OCI-LY1 (cell line): Measurements from ENCODE around the gene CTSO.

Source experiments
- H2AFZ ChIP-seq: fragments of 200-600 bp; sonication (generic), shearing (Covaris generic); 2 replicates; pipeline ENCODE4 v1.6.0; 2014; ENCODE audit warnings: antibody characterized with exemption, mild to moderate bottlenecking, low read length
- H3F3A ChIP-seq: fragments of 200-600 bp; sonication (generic), shearing (Covaris generic); 2 replicates; pipeline ENCODE4 v1.6.0; 2014; ENCODE audit warnings: mild to moderate bottlenecking, antibody characterized with exemption, low read length, moderate library complexity; ENCODE audit not compliant: insufficient read depth
- H3K27ac ChIP-seq: fragments of 200-600 bp; sonication (generic); 2 replicates; pipeline ENCODE4 v1.5.1; 2014; ENCODE audit warnings: low read length, mixed run types, mild to moderate bottlenecking, low read depth; ENCODE audit not compliant: poor library complexity, severe bottlenecking
- H3K27me3 ChIP-seq: fragments of 200-600 bp; sonication (generic); 2 replicates; pipeline ENCODE4 v1.6.0; 2014; ENCODE audit warnings: antibody characterized with exemption, mild to moderate bottlenecking, low read length, moderate library complexity; ENCODE audit not compliant: insufficient read depth
- H3K36me3 ChIP-seq: fragments of 200-600 bp; sonication (generic); 2 replicates; pipeline ENCODE4 v1.6.1; 2014; ENCODE audit warnings: mild to moderate bottlenecking, antibody characterized with exemption, low read length, moderate library complexity, mixed read lengths; ENCODE audit not compliant: insufficient read depth
- H3K4me1 ChIP-seq: fragments of 200-600 bp; sonication (generic); 2 replicates; pipeline ENCODE4 v1.5.1; 2014; ENCODE audit warnings: mild to moderate bottlenecking, low read length, moderate library complexity; ENCODE audit not compliant: insufficient read depth, severe bottlenecking
- H3K4me2 ChIP-seq: fragments of 200-600 bp; sonication (generic), shearing (Covaris generic); 2 replicates; pipeline ENCODE4 v1.6.1; 2014; ENCODE audit warnings: low read length
- H3K4me3 ChIP-seq: fragments of 200-600 bp; sonication (generic); 2 replicates; pipeline ENCODE4 v1.5.1; 2014; ENCODE audit warnings: low read length, low read depth, mild to moderate bottlenecking, mixed read lengths; ENCODE audit not compliant: poor library complexity, severe bottlenecking
- H3K79me2 ChIP-seq: fragments of 200-600 bp; shearing (Covaris generic); 2 replicates; pipeline ENCODE4 v1.6.1; 2016; ENCODE audit warnings: mixed run types, low read length, mixed read lengths; ENCODE audit not compliant: insufficient read depth
- H3K9ac ChIP-seq: fragments of 200-600 bp; sonication (generic), shearing (Covaris generic); 2 replicates; pipeline ENCODE4 v1.6.1; 2014; ENCODE audit warnings: mild to moderate bottlenecking, low read length, mixed read lengths
- H3K9me2 ChIP-seq: fragments of 200-600 bp; sonication (generic), shearing (Covaris generic); 2 replicates; pipeline ENCODE4 v1.6.1; 2014; ENCODE audit warnings: low read depth, mild to moderate bottlenecking, low read length, mixed read lengths
- H3K9me3 ChIP-seq: fragments of 200-600 bp; shearing (Covaris generic); 2 replicates; pipeline ENCODE4 v1.6.1; 2014; ENCODE audit warnings: low read length, mixed read lengths
- H4K20me1 ChIP-seq: fragments of 200-600 bp; sonication (generic), shearing (Covaris generic); 2 replicates; pipeline ENCODE4 v1.6.0; 2016; ENCODE audit warnings: mild to moderate bottlenecking, low read length; ENCODE audit not compliant: insufficient read depth
- CTCF ChIP-seq: fragments of 200-600 bp; sonication (generic), shearing (Covaris generic); IDR thresholded peaks from 2 replicates; pipeline ENCODE4 v1.5.1; 2017; ENCODE audit warnings: mild to moderate bottlenecking, antibody characterized with exemption, low read length, moderate library complexity, mixed read lengths
- EZH2 ChIP-seq: fragments of 200-600 bp; sonication (generic), shearing (Covaris generic); IDR thresholded peaks from 2 replicates; pipeline ENCODE4 v1.8.0; 2017; ENCODE audit warnings: borderline replicate concordance, mixed run types, mild to moderate bottlenecking, antibody characterized with exemption, low read length, moderate library complexity, mixed read lengths

Gene CTSO

GRCh38 chr4:155962767-155963166 is 9.1 kb upstream of the CTSO start:
- H2AFZ ChIP-seq = no peak overlapping the region
- no peak overlapping the region for H3K27ac ChIP-seq
- no peaks in the 10 kb centered on the region for H3K4me1 ChIP-seq
- H4K20me1 ChIP-seq = no peaks in the 10 kb centered on the region
- H3K4me2 ChIP-seq = no peak overlapping the region
- no peaks in the 10 kb centered on the region for H3K9me2 ChIP-seq
- H3K79me2 ChIP-seq = no peaks in the 10 kb centered on the region
- H3K4me3 ChIP-seq = no peak overlapping the region
- no peaks in the 10 kb centered on the region for H3K27me3 ChIP-seq
- H3K36me3 ChIP-seq = no peaks in the 10 kb centered on the region
- no peaks in the 10 kb centered on the region for H3F3A ChIP-seq
- H3K9me3 ChIP-seq = no peaks in the 10 kb centered on the region
- TF ChIP-seq EZH2 (no peak), CTCF (no peak)
- H3K9ac ChIP-seq = no peak overlapping the region

DNA sequence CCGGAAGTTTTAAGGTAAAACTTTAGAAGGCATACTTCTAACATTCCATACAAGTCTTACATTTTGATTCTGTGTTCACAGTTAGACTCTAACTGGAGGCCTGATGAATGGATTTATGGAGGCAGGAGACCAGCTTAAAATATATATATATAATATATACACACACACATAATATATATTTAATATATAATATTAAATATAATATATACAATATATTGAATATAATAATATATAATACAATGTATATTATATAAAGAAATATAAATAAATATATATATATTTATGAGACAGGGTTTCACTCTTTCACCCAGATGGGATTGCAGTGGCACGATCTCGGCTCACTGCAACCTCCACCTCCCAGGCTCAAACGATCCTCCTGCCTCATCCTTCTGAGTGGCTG is 7.9 kb upstream of the CTSO start:
- no peaks in the 10 kb centered on the region for H3K4me1 ChIP-seq
- no peaks in the 10 kb centered on the region for H3K27me3 ChIP-seq
- TF ChIP-seq EZH2 (no peak), CTCF (no peak)
- H3F3A ChIP-seq = no peaks in the 10 kb centered on the region
- H3K9me3 ChIP-seq = no peaks in the 10 kb centered on the region
- no peak overlapping the region for H3K4me3 ChIP-seq
- H4K20me1 ChIP-seq = no peaks in the 10 kb centered on the region
- no peaks in the 10 kb centered on the region for H3K36me3 ChIP-seq
- H3K27ac ChIP-seq = no peak overlapping the region
- no peaks in the 10 kb centered on the region for H3K9me2 ChIP-seq
- H3K4me2 ChIP-seq = no peak overlapping the region
- H3K79me2 ChIP-seq = no peaks in the 10 kb centered on the region
- no peak overlapping the region for H2AFZ ChIP-seq
- H3K9ac ChIP-seq = no peak overlapping the region

DNA sequence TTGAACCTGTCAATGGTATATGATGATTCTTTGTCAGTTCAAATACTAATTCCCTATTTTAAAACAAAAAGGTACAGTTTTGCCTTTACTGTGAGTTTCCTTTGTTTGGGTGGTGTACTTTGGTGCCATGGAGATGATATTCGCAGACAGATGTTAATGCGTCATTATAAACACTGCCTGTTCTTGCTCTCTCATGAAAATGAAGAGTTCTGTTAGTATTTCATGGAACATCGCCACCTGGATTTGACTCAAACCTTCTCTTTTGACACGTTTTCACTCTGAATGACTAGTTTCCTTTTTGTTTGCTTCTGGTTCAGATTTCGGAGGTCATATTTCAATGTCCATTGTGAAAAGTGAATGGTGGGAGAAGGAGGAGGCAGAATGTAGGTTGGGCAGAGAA is 6.9 kb upstream of the CTSO start:
- TF ChIP-seq CTCF = no peak

More for the DNA sequence above, 6.9 kb upstream of the CTSO start:
- no peaks in the 10 kb centered on the region for H4K20me1 ChIP-seq
- H3K9ac ChIP-seq = no peak overlapping the region
- H3K9me2 ChIP-seq = no peaks in the 10 kb centered on the region
- no peaks in the 10 kb centered on the region for H3K27me3 ChIP-seq
- no peaks in the 10 kb centered on the region for H3K4me1 ChIP-seq
- no peak overlapping the region for H2AFZ ChIP-seq
- no peaks in the 10 kb centered on the region for H3K36me3 ChIP-seq
- no peak overlapping the region for H3K4me2 ChIP-seq
- H3K79me2 ChIP-seq = no peaks in the 10 kb centered on the region
- no peak overlapping the region for H3K27ac ChIP-seq
- H3F3A ChIP-seq = no peaks in the 10 kb centered on the region
- no peaks in the 10 kb centered on the region for H3K9me3 ChIP-seq
- H3K4me3 ChIP-seq = no peak overlapping the region
